Adipocyte (in vitro differentiated cells): ENCODE measurements around the gene EEF2.
"Not testable (repeated sequence)": the region's sequence is repeated elsewhere in the genome, so short reads cannot be mapped to it uniquely, and the experiment has no call there.

Source experiments
- DNase-seq: peaks from one replicate; pipeline ENCODE4 v3.0.0-alpha.2; 2015; ENCODE audit warnings: low read depth
- H3K27me3 ChIP-seq: replicated peaks from 2 replicates; pipeline ENCODE4 v1.7.0; 2013; ENCODE audit warnings: mild to moderate bottlenecking, low read length, moderate library complexity; ENCODE audit not compliant: control insufficient read depth, insufficient read depth
- H3K36me3 ChIP-seq: 2 replicates; pipeline ENCODE4 v1.7.0; 2013; ENCODE audit warnings: low read length, mild to moderate bottlenecking, moderate library complexity; ENCODE audit not compliant: control insufficient read depth, insufficient read depth, severe bottlenecking
- H3K4me1 ChIP-seq: 2 replicates; pipeline ENCODE4 v1.7.0; 2013; ENCODE audit warnings: mild to moderate bottlenecking, low read length, moderate library complexity; ENCODE audit not compliant: control insufficient read depth, insufficient read depth
- H3K4me3 ChIP-seq: 2 replicates; pipeline ENCODE4 v1.7.0; 2013; ENCODE audit warnings: mild to moderate bottlenecking, low read length, moderate library complexity
- H3K9ac ChIP-seq: 2 replicates; pipeline ENCODE4 v1.7.0; 2013; ENCODE audit warnings: mild to moderate bottlenecking, low read length, moderate library complexity
- H3K9me3 ChIP-seq: 2 replicates; pipeline ENCODE4 v1.7.0; 2013; ENCODE audit warnings: mild to moderate bottlenecking, low read length, moderate library complexity; ENCODE audit not compliant: control insufficient read depth

Gene EEF2

DNA sequence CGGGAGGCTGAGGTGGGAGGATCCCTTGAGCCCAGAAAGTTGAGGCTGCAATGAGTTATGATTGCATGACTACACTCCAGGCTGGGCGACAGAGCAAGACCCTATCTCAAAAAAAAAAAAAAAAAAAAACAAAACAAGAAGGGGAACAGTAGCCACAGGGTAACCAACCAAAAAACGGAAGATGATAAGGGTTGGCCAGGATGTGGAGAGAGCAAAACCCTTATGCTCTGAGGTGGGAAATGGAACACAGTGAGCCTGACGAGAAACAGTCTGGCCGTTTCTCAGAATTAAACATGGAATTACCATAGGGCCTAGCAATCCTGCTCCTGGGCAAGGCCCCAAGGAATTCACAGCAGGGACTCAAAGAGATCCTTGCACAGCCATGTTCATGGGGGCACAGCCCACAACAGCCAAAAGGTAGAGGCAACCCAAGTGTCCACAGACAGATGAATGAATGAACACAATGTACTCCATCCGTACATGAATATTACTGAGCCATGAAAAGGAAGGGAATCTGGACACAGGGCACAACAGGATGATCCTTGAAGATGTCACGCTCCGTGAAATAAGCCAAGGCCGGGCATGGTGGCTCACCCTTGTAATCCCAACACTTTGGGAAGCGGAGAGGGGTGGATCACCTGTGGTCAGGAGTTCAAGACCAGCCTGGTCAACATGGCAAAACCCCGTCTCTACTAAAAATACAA lies 41.1 kb downstream of the EEF2 start:
- Histone ChIP-seq H3K4me1 (peaks cover 4% of the 10 kb centered on the region), H3K9ac (no peak overlapping the region), H3K4me3 (no peak overlapping the region), H3K27me3 (no peaks in the 10 kb centered on the region), H3K36me3 (no peaks in the 10 kb centered on the region), H3K9me3 (no peaks in the 10 kb centered on the region)
- no peak for DNase-seq

GRCh38 chr19:3942790-3943409 lies 42.4 kb downstream of the EEF2 start:
- Histone ChIP-seq H3K36me3 (no peaks in the 10 kb centered on the region), H3K9me3 (no peaks in the 10 kb centered on the region), H3K27me3 (no peaks in the 10 kb centered on the region), H3K9ac (no peak overlapping the region), H3K4me3 (no peak overlapping the region), H3K4me1 (peaks cover 4% of the 10 kb centered on the region)
- DNase-seq: no peak

- not testable (repeated sequence) for DNase-seq, H3K4me1 ChIP-seq, H3K4me3 ChIP-seq, H3K9me3 ChIP-seq, H3K9ac ChIP-seq, H3K36me3 ChIP-seq
- peaks cover 13% of the 10 kb centered on the region for H3K27me3 ChIP-seq
Measured at GRCh38 chr19:3938300-3938950, 46.8 kb downstream of the EEF2 start.

- peaks cover 14% of the 10 kb centered on the region for H3K27me3 ChIP-seq
- H3K36me3 ChIP-seq: no peaks in the 10 kb centered on the region
- no peak overlapping the region for H3K9ac ChIP-seq
- no peaks in the 10 kb centered on the region for H3K4me1 ChIP-seq
- no peaks in the 10 kb centered on the region for H3K9me3 ChIP-seq
- no peak for DNase-seq
- no peak overlapping the region for H3K4me3 ChIP-seq
Measured at GRCh38 chr19:3936506-3937442, 48.5 kb downstream of the EEF2 start.

DNA sequence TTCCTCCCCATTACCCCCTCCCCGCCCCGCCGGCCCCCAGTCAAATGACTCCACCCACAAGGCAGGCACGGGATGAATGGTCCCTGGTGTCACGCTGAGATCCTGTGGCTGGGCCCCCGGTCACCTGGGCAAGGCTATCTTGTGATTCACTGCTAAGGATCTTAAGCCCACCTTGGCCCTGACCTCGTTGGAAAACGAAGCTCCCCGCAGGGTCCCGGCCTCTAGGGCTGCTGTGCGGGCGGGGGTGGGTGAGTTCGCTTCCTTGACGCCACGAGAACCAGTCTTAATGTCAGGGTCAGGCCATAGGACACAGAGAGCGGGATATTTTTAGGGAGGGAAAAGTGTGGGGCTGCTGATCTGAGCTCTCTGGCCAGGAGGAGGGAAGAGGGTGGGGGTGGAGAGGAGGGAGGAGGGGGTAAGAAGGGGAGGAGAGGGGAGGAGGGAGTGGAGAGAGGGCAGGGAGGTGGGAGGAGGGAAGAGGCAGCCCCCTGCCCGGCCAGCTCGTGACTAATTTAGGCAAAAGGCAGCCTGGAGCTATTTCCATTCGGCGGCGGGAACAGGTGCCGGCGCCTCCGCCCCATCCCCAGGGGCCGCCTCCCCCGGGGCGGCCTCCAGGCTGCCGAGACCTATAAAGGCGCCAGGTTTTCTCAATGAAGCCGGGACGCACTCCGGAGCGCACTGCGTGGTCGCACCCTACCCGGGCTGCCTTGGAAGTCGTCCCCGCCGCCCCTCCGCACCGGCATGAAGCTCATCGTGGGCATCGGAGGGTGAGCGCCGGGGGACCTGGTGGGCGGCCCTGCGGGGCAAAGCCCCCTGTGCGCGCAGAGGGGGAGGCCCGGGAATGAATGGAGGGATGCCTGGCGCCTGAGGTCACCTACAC lies 52.1 kb downstream of the EEF2 start, which contains the start of gene NMRK2:
Gene NMRK2 (plus strand): TSS at position 139 of the 880 bp plus-strand sequence. CDS start 603 bp downstream, at position 742.
- no peaks in the 10 kb centered on the region for H3K4me1 ChIP-seq
- no peak within 1 kb of the TSS for H3K9ac ChIP-seq
- H3K4me3 ChIP-seq: no peak within 1 kb of the TSS
- H3K9me3 ChIP-seq: no peaks in the 10 kb centered on the region
- DNase-seq: no peak
- H3K27me3 ChIP-seq: peaks cover 23% of the 10 kb centered on the region
- H3K36me3 ChIP-seq: no peaks in the 10 kb centered on the region

GRCh38 chr19:3931041-3931440 lies 54.2 kb downstream of the EEF2 start:
- no peak for DNase-seq
- Histone ChIP-seq H3K36me3 (no peaks in the 10 kb centered on the region), H3K9ac (no peak overlapping the region), H3K27me3 (peaks cover 16% of the 10 kb centered on the region), H3K4me3 (no peak overlapping the region), H3K9me3 (no peaks in the 10 kb centered on the region), H3K4me1 (no peaks in the 10 kb centered on the region)
